Keratinocyte (primary cell): ENCODE measurements around the gene BCAS1.

ENCODE experiments used
- CTCF ChIP-seq, 3 experiments: IDR thresholded peaks in 1 of 3; conservative IDR thresholded peaks in 1 of 3; optimal IDR thresholded peaks in 1 of 3; 2 replicates in 2 of 3; 3 replicates in 1 of 3; pipeline versions ENCODE3 to v1.5.1; 2011; ENCODE audit warnings: low read length in 3 of 3, mild to moderate bottlenecking in 3 of 3, moderate library complexity in 2 of 3, control low read depth in 1 of 3, inconsistent platforms in 1 of 3; ENCODE audit not compliant: insufficient read depth in 2 of 3; ENCODE audit errors: extremely low read depth in 1 of 3
- EZH2 ChIP-seq: IDR thresholded peaks from one replicate; pipeline ENCODE4 v1.6.1; 2012; ENCODE audit warnings: inconsistent platforms, mild to moderate bottlenecking, low read length, moderate library complexity

DNA sequence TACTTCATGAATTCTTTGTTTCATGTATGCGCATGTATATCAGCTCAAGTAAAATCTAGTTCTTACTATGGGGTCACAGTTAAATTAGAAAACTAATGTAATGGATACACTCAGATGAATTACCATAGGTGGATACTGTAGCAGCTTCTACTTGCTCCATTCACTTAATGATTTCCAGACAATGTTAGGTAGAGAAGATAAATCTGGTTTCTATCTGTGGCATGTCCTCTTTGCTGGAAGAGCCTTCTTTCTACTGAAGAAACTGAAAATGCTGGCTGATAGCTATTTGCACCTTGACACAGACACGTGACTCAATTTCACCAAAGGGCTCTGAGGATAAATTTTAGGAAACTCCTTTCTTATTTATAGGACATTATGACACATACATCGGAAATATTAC, 49.5 kb downstream of the BCAS1 start:
- TF ChIP-seq CTCF (optimal IDR thresholded peaks at IDR 0.05 in 1 of 3, IDR thresholded peaks at IDR 0.05 in 1 of 3, conservative IDR thresholded peaks at IDR 0.05 in 1 of 3; ENCODE audit: extremely low read depth in 1 of 3, insufficient read depth in 2 of 3, low read length in 3 of 3) = no peak
- no peak for TF ChIP-seq EZH2
